GM23338 (cell line): ENCODE measurements around the gene MRGPRE.

Experiments used
- CTCF ChIP-seq, 2 experiments: fragments of 200-600 bp in 1 of 2; sonication (generic) in 1 of 2; conservative IDR thresholded peaks; 2 replicates each; pipeline versions ENCODE4 v1.5.1 to v1.6.1; 2016 to 2017; ENCODE audit warnings: antibody characterized with exemption in 2 of 2, low read depth in 2 of 2, mild to moderate bottlenecking in 2 of 2, moderate library complexity in 1 of 2
- ETS1 ChIP-seq: IDR thresholded peaks from 2 replicates; pipeline ENCODE4 v1.6.1; 2016; ENCODE audit warnings: antibody characterized with exemption
- EZH2 ChIP-seq: fragments of 200-600 bp; sonication (generic); IDR thresholded peaks from one replicate; pipeline ENCODE4 v1.8.0; 2017; ENCODE audit warnings: antibody characterized with exemption, mild to moderate bottlenecking, low read depth; ENCODE audit not compliant: unreplicated experiment
- EZH2phosphoT487 ChIP-seq: fragments of 200-600 bp; sonication (generic); IDR thresholded peaks from one replicate; pipeline ENCODE4 v1.8.1; 2018; ENCODE audit warnings: antibody characterized with exemption; ENCODE audit not compliant: unreplicated experiment
- JUNB ChIP-seq: IDR thresholded peaks from one replicate; pipeline ENCODE4 v1.6.1; 2016; ENCODE audit warnings: antibody characterized with exemption; ENCODE audit not compliant: unreplicated experiment
- POLR2AphosphoS5 ChIP-seq: IDR thresholded peaks from 2 replicates; pipeline ENCODE4 v1.6.1; 2016; ENCODE audit warnings: antibody characterized with exemption, low read depth
- REST ChIP-seq: IDR thresholded peaks from one replicate; pipeline ENCODE4 v1.6.1; 2018; ENCODE audit warnings: antibody characterized with exemption; ENCODE audit not compliant: unreplicated experiment

- TF ChIP-seq POLR2AphosphoS5 (no peak), CTCF (conservative IDR thresholded peaks at IDR 0.05; ENCODE audit: low read depth in 2 of 2) (peak in 1 of 2 experiments; percentile 31; a peak in 2 of 4 replicates), REST (no peak), ETS1 (no peak), EZH2 (no peak), EZH2phosphoT487 (no peak), JUNB (no peak)
Observed at GRCh38 chr11:3205261-3206155, 26.7 kb downstream of the MRGPRE start.
